Skeletal muscle cell (primary cell): ENCODE data around the gene SH2D3A.
"Not testable (repeated sequence)": the region's sequence is repeated elsewhere in the genome, so short reads cannot be mapped to it uniquely, and the experiment has no call there.

Experiments used
- DNase-seq: peaks from one replicate; pipeline ENCODE4 v3.0.0-alpha.2; 2010; ENCODE audit warnings: low read depth
- H3K4me3 ChIP-seq: 2 replicates; pipeline ENCODE4 v1.5.1; 2011; ENCODE audit warnings: low read depth, mild to moderate bottlenecking, control low read depth, low read length, moderate library complexity

The SH2D3A gene

GRCh38 chr19:6765738-6766356 lies 1.4 kb downstream of the SH2D3A start:
- no peak overlapping the region for H3K4me3 ChIP-seq
- no peak for DNase-seq

- DNase-seq, H3K4me3 ChIP-seq: not testable (repeated sequence)
Observed at GRCh38 chr19:6762253-6762797, 4.9 kb downstream of the SH2D3A start.

- no peak overlapping the region for H3K4me3 ChIP-seq
- DNase-seq: no peak
Observed at GRCh38 chr19:6761053-6761676, 6.1 kb downstream of the SH2D3A start.

- no peak for DNase-seq
- H3K4me3 ChIP-seq: no peak overlapping the region
Observed at GRCh38 chr19:6760606-6761005, 6.6 kb downstream of the SH2D3A start.

- no peak for DNase-seq
Observed at GRCh38 chr19:6754653-6755463, 12.4 kb downstream of the SH2D3A start.

GRCh38 chr19:6754136-6754535 lies 13.1 kb downstream of the SH2D3A start:
- no peak overlapping the region for H3K4me3 ChIP-seq
- DNase-seq: no peak

More at GRCh38 chr19:6754653-6755463, 12.4 kb downstream of the SH2D3A start:
- H3K4me3 ChIP-seq: no peak overlapping the region

GRCh38 chr19:6753178-6754031 lies 13.8 kb downstream of the SH2D3A start:
- DNase-seq: no peak
- peak overlapping the region; percentile 37 for H3K4me3 ChIP-seq

GRCh38 chr19:6752256-6753177 lies 14.7 kb downstream of the SH2D3A start:
- peak overlapping the region; percentile 37 for H3K4me3 ChIP-seq
- no peak for DNase-seq

GRCh38 chr19:6751189-6751588 lies 16.0 kb downstream of the SH2D3A start:
- H3K4me3 ChIP-seq: no peak overlapping the region
- DNase-seq: no peak

GRCh38 chr19:6750062-6750461 lies 17.2 kb downstream of the SH2D3A start:
- no peak overlapping the region for H3K4me3 ChIP-seq
- no peak for DNase-seq

- DNase-seq, H3K4me3 ChIP-seq: not testable (repeated sequence)
Observed at GRCh38 chr19:6748543-6748942, 18.7 kb downstream of the SH2D3A start.

GRCh38 chr19:6745965-6746364 lies 21.3 kb downstream of the SH2D3A start:
- no peak overlapping the region for H3K4me3 ChIP-seq
- no peak for DNase-seq

GRCh38 chr19:6744381-6745301 lies 22.6 kb downstream of the SH2D3A start:
- no peak overlapping the region for H3K4me3 ChIP-seq
- peak; percentile 69 for DNase-seq

- no peak for DNase-seq
- H3K4me3 ChIP-seq: no peak overlapping the region
Observed at GRCh38 chr19:6743714-6744380, 23.4 kb downstream of the SH2D3A start.

- no peak overlapping the region for H3K4me3 ChIP-seq
- no peak for DNase-seq
Observed at GRCh38 chr19:6743066-6743465, 24.2 kb downstream of the SH2D3A start.

- DNase-seq: no peak
- peak overlapping the region; percentile 96 for H3K4me3 ChIP-seq
Observed at GRCh38 chr19:6740589-6741343, 26.5 kb downstream of the SH2D3A start.
